ENCODE measurements around the gene YY1AP1.

- TF ChIP-seq CTCF (conservative IDR thresholded peaks at IDR 0.05; ENCODE audit: low read depth, low read length), result no peak
- no peak for TF ChIP-seq EZH2 (IDR thresholded peaks at IDR 0.05; ENCODE audit: borderline replicate concordance, low read depth, low read length, poor library complexity, severe bottlenecking)
These were observed at the start of gene YY1AP1 for GRCh38 chr1:155688324-155689080.

Data from A673 (cell line).